Measurements from ENCODE around the gene GADD45B.
"Not testable (repeated sequence)": the region's sequence is repeated elsewhere in the genome, so short reads cannot be mapped to it uniquely, and the experiment has no call there.

Gene GADD45B

DNA sequence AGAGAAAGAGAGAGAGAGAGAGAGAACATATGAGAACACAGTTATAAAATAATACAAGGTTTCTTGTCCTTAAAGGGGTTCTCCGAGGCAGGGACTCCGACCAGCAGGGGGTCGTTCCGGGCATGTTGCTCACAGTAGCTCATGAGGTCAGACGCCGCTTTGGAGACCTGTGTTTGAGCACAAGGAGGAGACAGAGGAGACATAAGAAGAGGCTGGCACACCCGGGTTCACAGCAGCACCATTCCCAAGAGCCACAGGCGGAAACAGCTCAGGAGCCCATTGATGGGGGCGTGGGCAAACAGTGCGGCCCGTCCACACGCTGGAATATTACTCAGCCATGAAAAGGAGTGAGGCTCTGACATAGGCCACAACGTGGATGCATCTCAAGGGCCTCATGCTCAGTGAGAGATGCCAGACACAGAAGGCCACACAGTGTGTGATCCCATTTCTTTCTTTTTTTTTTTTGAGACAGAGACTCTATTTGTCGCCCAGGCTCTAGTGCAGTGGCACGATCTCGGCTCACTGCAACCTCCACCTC, 39.1 kb downstream of the GADD45B start:
- DNase-seq (ENCODE audit: low read depth in 3 of 3) = no peak

DNA sequence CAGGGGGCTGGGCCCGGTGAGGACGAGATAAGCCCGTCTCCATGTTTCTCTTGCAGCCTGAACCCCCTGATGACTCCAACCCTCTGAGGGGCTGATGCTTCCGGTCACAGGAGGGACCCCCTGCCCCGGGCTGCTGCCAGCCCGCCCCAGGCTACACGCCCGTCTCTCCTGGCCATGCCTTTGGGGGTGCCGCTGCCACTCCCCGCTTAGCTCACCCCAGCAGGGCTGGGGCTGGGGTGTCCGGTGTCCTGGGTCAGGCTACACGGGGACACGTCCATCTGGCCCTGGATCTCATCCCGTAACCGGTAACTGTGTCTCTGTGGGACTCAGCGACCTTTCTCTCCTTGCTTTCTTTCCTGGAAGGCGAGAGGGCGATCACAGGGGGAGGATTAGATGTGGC, 40.8 kb downstream of the GADD45B start:
- DNase-seq (ENCODE audit: low read depth in 3 of 3) = no peak

DNA sequence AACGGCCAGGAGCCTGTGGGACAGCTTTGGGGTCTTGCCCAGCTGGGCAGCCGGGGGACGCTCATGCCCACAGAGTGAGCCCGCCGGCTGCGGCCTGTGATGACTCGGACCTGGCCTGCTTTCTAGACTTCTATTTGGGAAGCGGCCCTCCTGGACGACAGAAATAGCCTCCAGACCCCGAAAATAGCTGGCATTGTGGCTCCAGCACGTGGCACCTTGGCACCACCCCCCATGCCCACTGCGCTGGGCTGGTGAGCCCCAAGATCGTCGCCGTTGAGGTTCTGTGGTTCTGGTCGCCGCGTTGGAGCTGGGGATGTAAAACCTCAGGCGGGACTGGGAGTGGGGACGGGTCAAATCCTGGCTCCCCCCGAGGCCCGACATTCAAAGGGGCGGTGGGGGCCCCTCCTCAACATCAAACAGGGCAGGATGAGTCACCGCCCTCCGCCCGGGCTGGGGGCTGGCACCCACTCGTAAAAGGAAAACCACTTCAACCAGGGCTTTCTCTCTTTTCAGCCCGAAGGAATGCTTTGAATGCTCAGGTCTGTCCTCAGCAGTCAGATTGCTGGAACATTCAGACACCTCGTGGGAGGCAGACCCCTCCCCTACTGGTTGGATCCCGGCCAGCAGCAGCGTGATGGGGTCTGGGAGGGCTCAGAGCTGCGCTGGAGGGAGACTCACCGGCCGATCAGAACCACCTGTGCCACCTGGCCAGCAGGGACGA, 42.1 kb downstream of the GADD45B start:
- DNase-seq (ENCODE audit: low read depth in 3 of 3) = no peak

DNA sequence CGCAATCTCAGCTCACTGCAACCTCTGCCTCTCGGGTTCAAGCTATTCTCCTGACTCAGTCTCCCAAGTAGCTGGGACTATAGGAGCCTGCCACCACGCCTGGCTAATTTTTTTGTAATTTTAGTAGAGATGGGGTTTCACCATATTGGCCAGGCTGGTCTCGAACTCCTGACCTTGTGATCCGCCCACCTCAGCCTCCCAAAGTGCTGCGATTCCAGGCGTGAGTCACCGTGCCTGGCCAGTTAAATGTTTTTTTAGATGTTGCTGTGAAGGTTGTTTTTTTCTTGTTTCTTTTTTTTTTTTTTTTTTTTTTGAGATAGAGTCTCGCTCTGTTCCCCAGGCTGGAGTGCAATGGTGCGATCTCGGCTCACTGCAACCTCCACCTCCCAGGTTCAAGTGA, 42.9 kb downstream of the GADD45B start:
- DNase-seq (ENCODE audit: low read depth in 3 of 3) = not testable (repeated sequence)

DNA sequence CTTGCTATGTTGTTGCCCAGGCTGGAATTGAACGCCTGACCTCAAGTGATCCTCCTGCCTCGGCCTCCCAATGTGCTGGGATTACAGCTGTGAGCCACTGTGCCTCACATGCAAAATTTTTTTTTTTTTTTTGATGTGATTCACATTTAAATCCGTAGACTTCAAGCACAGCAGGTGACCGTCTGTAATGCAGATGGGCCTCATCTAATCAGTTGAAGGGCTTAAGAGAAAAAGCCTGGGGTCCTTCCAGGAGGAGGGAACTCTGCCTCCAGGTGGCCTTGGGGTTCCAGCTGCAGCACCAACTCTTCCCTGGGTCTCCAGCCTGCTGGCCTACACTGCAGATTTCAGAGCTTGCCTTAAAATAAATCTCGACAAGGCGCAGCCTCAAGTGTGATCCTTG, 43.6 kb downstream of the GADD45B start:
- no peak for DNase-seq (ENCODE audit: low read depth in 3 of 3)

DNA sequence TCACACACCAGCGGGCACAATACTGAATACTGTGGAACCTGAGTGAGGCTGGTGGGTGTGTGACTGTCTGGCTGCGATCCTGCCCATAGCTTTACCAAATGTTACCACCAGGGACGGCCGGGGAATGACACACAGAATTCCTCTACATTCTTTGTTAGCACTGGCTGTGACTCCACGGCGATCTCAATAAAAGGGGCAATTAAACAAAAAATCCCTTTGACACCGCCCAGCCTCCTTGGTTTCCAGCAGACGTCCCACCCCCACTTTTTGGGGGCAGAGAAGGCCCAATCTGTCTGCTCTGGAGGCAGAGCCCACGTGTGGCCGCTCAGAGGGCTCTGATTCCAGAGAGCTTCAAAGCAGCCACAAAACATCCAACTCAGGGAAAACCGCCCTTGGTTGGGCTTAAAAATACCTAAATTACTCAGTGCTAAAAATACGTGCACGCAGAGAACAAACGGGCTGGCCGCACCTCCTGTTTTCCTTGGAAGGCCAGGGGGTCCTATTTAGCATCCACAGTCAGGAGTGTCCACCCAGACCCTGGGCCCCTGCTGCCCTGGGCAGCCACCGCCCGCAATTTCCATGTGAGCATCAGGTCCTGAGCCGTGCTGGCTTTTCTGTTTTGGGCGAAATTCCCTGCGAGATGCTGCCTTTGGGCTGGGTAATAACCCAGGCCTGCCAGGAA, 47.8 kb downstream of the GADD45B start:
- no peak for DNase-seq (ENCODE audit: low read depth in 3 of 3)

DNA sequence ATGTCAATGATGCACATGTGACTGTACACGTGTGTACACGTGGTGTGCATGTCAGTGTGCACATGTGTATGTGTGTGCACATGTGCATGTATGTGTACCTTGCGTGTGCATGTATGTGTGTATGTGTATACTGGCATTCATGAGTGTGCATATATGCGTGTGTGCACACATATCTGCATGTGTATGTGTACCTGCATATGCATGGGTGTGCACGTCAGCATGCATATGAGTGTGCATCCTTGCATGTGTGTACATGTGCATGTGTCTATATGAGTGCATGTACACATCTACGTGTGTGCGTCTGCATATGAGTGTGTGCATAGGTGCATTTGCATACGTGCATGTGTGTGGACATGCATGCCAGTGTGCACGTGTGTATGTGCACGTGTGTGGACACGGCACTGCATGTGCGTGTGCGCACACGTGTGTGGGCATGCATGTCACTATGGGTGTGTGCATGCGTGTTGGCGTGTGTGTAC, 48.5 kb downstream of the GADD45B start:
- no peak for DNase-seq (ENCODE audit: low read depth in 3 of 3)

DNA sequence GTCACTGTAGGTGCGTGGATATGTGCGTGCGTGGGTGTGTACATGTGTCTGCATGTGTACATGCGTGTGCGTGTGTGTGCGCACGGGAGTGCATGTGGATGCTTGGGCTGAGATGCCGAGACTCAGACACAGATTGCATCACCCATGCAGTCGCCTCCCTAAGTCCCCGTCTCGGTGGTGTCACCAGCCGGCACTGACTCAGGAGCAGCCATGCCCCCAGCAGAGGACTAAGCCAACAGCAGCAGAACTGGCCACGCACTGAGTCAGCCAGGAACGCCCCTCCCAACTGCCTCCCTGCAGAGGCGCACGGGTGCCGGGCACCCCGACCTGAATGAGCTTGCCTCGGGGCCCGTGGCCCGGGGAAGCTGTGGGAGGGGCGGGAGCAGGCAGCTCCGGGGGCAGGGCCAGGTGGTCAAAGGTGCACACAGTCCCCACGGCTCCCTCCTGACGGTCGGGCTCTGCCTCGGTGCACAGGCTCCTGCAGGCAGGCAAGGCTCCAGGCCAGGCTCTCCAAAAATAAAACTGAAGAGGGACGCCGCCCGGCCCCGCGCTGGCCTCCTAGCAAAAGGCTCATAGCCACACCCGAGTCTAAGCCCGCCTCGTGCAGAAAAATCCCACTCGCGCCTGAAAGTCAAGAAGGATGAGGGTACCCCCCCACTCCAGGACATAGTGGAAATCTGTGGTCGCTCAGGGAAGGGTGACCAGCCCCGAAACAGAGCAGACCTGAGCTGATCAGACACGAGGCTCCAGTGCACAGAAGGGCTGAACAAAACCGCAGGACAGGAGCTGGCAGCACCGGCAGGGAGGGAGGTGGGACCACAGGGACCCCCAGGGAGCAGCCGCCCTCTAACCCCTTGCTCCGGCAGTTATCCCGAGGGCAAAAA, 49.2 kb downstream of the GADD45B start:
- no peak for DNase-seq (ENCODE audit: low read depth in 3 of 3)

DNA sequence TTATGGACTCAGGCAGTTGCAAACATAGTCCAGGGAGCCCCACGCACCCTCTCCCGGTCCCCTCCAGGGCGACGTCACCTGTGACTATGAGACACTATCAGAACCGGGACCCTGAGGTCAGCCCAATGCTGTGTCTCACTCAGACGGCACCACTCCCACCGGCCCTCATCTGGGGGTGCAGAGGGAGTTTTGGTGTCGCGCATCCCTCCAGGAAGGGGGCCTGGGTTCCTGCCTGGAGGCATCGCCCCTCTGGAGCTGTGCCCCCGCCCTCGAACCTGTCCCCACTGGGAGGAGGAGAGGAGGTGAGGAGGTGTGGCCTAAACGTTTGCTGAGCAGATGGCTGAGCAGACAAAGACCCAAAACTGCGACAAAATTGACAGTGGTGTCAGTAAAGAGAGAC, 51.2 kb downstream of the GADD45B start:
- DNase-seq (ENCODE audit: low read depth in 3 of 3) = no peak

DNA sequence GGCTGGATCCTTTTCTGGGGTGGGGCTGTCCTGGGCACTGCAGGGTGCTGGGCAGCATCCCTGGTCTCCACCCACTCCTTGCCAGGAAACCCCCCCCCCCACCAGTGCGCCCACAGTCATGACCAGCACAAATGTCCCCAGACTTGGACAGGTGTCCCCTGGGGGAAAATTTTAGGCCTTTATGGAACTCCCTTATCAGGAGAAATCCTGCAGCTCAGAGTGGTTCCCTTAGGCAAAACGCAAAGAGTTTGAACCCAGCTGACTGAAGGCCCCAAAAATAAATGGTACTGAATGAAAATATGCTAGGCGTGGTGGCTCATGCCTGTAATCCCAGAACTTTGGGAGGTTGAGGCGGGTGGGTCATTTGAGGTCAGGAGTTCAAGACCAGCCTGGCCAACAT, 51.8 kb downstream of the GADD45B start:
- no peak for DNase-seq (ENCODE audit: low read depth in 3 of 3)

All from stimulated activated CD4-positive, alpha-beta T cell treated with anti-CD3 and anti-CD28 coated beads, TNF-alpha, amount 100 ng/mL, for 24 hours (primary cell).